ENCODE data around the gene CISD1. TPM values are rescaled to one million over a fixed set of nuclear protein-coding genes. Genes with fewer than 3 reads are reported as not detected.

The CISD1 gene
- total and polyA plus RNA-seq, 9 of the 15 experiments (the other 6 are each of a cell fraction or from before 2014, with no cell fraction given) = 35.8 to 342 (median 118) TPM

DNA sequence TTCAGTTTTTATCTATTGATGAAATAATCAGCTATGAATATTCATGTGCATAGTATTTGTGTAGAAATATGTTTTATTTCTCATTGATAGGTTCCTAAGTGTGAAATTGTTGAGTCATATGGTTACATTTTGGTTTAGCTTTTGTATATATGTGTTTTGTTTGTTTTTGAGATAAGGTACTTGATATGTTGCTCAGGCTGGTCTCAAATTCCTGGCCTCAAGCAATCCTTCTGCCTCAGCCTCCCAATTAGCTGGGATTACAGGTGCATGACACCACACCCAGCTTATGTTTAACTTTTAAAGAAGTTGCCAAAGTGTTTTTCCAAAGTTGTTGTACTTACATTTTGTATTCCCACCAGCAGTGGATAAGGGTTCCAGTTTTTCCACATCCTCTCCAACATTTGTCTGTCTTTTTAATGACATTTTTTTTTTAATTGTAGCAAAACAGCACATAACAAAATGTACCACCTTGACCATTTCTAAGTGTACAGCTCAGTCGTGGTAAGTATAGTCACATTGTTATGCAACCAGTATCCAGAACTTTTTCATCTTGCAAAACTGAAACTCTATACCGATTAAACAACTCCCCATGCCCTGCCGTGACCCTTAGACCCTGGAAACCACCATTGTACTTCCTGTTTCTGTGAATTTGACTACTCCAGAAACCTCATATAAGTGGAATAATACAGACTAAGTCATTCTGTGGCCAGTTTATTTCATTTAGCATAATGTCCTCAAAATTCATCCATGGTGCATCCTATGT is 53.3 kb downstream of the CISD1 start (continued):
- TF ChIP-seq MBD1 (CRISPR knock-in tag; IDR thresholded peaks at IDR 0.05) (no peak), ZBTB2 (IDR thresholded peaks at IDR 0.05) (no peak), ZKSCAN1 (IDR thresholded peaks at IDR 0.05; ENCODE audit: low read depth, low read length) (no peak), SP1 (CRISPR knock-in tag; IDR thresholded peaks at IDR 0.05) (no peak), RFX1 (IDR thresholded peaks at IDR 0.05) (no peak), ETS2 (tag; IDR thresholded peaks at IDR 0.05; ENCODE audit: borderline replicate concordance, poor library complexity, severe bottlenecking) (no peak), GABPA (tag; conservative IDR thresholded peaks at IDR 0.05; ENCODE audit: low read depth) (peak; percentile 24; the same call in 1 of the 2 replicates), HMBOX1 (IDR thresholded peaks at IDR 0.05) (0 out of 2 replicates have a peak, but pooled peaks have one; percentile 31), ARNT (IDR thresholded peaks at IDR 0.05) (no peak), KDM4B (IDR thresholded peaks at IDR 0.05; ENCODE audit: borderline replicate concordance in 2 of 2, low read depth in 1 of 2) (no peak), SMC3 (conservative IDR thresholded peaks at IDR 0.05; ENCODE audit: insufficient read depth, low read depth, low read length) (0 out of 2 replicates have a peak, but pooled peaks have one; percentile 11), MXI1 (IDR thresholded peaks at IDR 0.05; ENCODE audit: low read depth, low read length) (no peak), TAL1 (IDR thresholded peaks at IDR 0.05) (no peak), THAP7 (CRISPR knock-in tag; IDR thresholded peaks at IDR 0.05) (no peak), ZNF766 (CRISPR knock-in tag; conservative IDR thresholded peaks at IDR 0.05) (peak; percentile 95), HES1 (IDR thresholded peaks at IDR 0.05; ENCODE audit: low read depth) (no peak), TOE1 (IDR thresholded peaks at IDR 0.05; ENCODE audit: borderline replicate concordance) (no peak), TOE1 (CRISPR knock-in tag; IDR thresholded peaks at IDR 0.05; ENCODE audit: borderline replicate concordance, low read depth) (no peak), E2F1 (CRISPR knock-in tag; IDR thresholded peaks at IDR 0.05) (no peak), PCBP1 (IDR thresholded peaks at IDR 0.05; ENCODE audit: low read depth, low read length, poor library complexity, severe bottlenecking) (no peak)
